CD4-positive, alpha-beta T cell treated with Interferon alpha-2 for 1 hour (primary cell): ENCODE results near the gene KPRP.

ENCODE experiments used
- DNase-seq, 2 donors: peaks; one replicate each; pipeline ENCODE4 v3.0.0-alpha.2; 2020 to 2022

Gene KPRP

GRCh38 chr1:152757747-152758146, at the start of gene KPRP:
Gene KPRP, plus strand, starts transcription at chr1:152758025. Its CDS starts 1,564 bp downstream, at chr1:152759589.
- no peak for DNase-seq

GRCh38 chr1:152718238-152718637, 39.6 kb upstream of the KPRP start:
- DNase-seq, result no peak

GRCh38 chr1:152725261-152725660, 32.6 kb upstream of the KPRP start:
- no peak for DNase-seq

- no peak for DNase-seq
Observed at GRCh38 chr1:152728986-152729385, 28.8 kb upstream of the KPRP start.

- no peak for DNase-seq
Observed at GRCh38 chr1:152735648-152736047, 22.2 kb upstream of the KPRP start.

GRCh38 chr1:152737997-152738396, 19.8 kb upstream of the KPRP start:
- DNase-seq, result no peak

- DNase-seq, result no peak
Observed at GRCh38 chr1:152739841-152740240, 18.0 kb upstream of the KPRP start.

GRCh38 chr1:152741656-152742055, 16.2 kb upstream of the KPRP start:
- no peak for DNase-seq

GRCh38 chr1:152743371-152744145, 14.3 kb upstream of the KPRP start:
- DNase-seq, result no peak

- DNase-seq, result no peak
Observed at GRCh38 chr1:152745289-152745704, 12.5 kb upstream of the KPRP start.

GRCh38 chr1:152745765-152746444, 11.9 kb upstream of the KPRP start:
- no peak for DNase-seq

- DNase-seq, result no peak
Observed at GRCh38 chr1:152747831-152748230, 10.0 kb upstream of the KPRP start.

- DNase-seq, result no peak
Observed at GRCh38 chr1:152752225-152752624, 5.6 kb upstream of the KPRP start.

GRCh38 chr1:152753586-152753985, 4.2 kb upstream of the KPRP start:
- DNase-seq, result no peak

- DNase-seq, result no peak
Observed at GRCh38 chr1:152756872-152757271, 953 bp upstream of the KPRP start.

- DNase-seq, result no peak
Observed at GRCh38 chr1:152758636-152759035, 811 bp downstream of the KPRP start.

GRCh38 chr1:152759453-152760173, 1.8 kb downstream of the KPRP start:
- DNase-seq, result no peak

GRCh38 chr1:152760551-152761190, 2.8 kb downstream of the KPRP start:
- DNase-seq, result no peak

GRCh38 chr1:152761609-152762213, 3.9 kb downstream of the KPRP start:
- no peak for DNase-seq

GRCh38 chr1:152768847-152769533, 11.2 kb downstream of the KPRP start:
- no peak for DNase-seq

GRCh38 chr1:152770411-152770810, 12.6 kb downstream of the KPRP start:
- no peak for DNase-seq

- DNase-seq, result no peak
Observed at GRCh38 chr1:152774875-152775274, 17.1 kb downstream of the KPRP start, which contains the start of gene LCE1F. Gene LCE1F, plus strand, starts transcription at chr1:152775140. Its CDS starts 1,232 bp downstream, at chr1:152776372.
